Activated T-helper 17 cell treated with anti-CD3 and anti-CD28 coated beads, Interleukin-2, amount 50 U/mL, for 72 hours (primary cell): ENCODE data around the gene PRMT2. TPM values are rescaled to one million over a fixed set of nuclear protein-coding genes. Genes with fewer than 3 reads are reported as not detected.

Experiments used
- ATAC-seq: fragments of 150-1000 bp; cut with Tn5 transposase; replicated peaks from 2 replicates; pipeline ENCODE4 v1.10.0; 2021; ENCODE audit warnings: mild to moderate bottlenecking, moderate library complexity
- H3K27ac Mint-ChIP-seq: one replicate; pipeline ENCODE4 v1.8.0; 2022; ENCODE audit warnings: mixed read lengths
- H3K27me3 Mint-ChIP-seq: one replicate; pipeline ENCODE4 v1.8.0; 2022; ENCODE audit warnings: mixed read lengths
- H3K36me3 Mint-ChIP-seq: one replicate; pipeline ENCODE4 v1.8.0; 2022; ENCODE audit warnings: low read depth, mild to moderate bottlenecking, mixed read lengths
- H3K4me1 Mint-ChIP-seq: one replicate; pipeline ENCODE4 v1.8.0; 2022; ENCODE audit warnings: mixed read lengths
- H3K4me3 Mint-ChIP-seq: one replicate; pipeline ENCODE4 v1.8.0; 2022; ENCODE audit warnings: mild to moderate bottlenecking, mixed read lengths
- H3K9me3 Mint-ChIP-seq: one replicate; pipeline ENCODE4 v1.8.0; 2022; ENCODE audit warnings: mixed read lengths
- total RNA-seq, 2 donors: library from RNA; stranded (reverse); gene quantifications; one replicate each; pipeline ENCODE4 v1.2.3, GENCODE V29; 2022

The PRMT2 gene
- total RNA-seq, result 100 to 1,000 TPM in 1 of 2 donors, 10 to 100 TPM in 1; 88.2 to 108 TPM

DNA sequence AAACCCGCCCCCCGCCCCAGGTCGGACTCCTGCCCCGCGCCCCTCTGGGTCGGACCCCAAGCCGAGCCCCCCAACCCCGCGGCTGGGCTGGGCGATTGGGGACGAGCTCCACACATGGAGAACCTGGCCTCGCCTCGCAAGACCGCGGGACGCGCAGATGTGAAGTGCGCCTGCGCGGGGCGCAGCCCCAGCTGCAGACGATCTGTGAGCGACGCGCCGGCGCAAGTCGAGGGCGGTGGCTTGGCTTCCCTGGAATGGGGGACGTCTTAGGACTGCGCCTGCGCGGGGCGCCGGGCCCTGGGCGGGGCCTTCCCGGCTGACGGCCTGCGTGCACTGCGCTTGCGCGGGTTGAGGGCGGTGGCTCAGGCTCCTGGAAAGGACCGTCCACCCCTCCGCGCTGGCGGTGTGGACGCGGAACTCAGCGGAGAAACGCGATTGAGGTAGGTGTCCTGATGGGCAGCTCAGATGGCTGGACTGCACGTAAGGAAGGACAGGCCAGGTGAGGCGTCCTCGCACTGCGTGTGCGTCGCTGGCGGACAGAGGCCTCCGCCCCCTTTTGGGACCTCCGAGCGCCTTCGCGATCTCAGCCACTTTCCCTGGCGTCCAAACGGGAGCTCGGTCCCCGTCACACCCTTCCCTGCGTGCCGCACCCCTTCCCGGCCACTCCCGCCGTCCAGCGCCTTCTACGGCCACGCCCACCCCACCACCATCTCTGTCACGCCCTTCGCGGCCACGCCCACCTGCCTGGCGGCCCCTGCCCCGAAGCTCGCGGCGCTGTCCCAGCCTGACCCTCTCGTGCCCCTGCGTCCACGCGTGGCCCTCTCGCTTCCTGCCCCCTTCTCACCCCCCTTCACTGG is at the start of gene PRMT2:
PRMT2 (plus strand) TSS at position 351 of the 857 bp plus-strand sequence. CDS start 1,278 bp downstream, outside the sequence.
- no peaks in the 10 kb centered on the region for H3K27me3 Mint-ChIP-seq
- no peaks in the 10 kb centered on the region for H3K9me3 Mint-ChIP-seq
- H3K36me3 Mint-ChIP-seq, result peaks cover 54% of the 10 kb centered on the region
- peaks cover 45% of the 10 kb centered on the region for H3K4me1 Mint-ChIP-seq
- ATAC-seq, result peak; percentile 79
- H3K27ac Mint-ChIP-seq, result peak within 1 kb of the TSS; percentile 97
- H3K4me3 Mint-ChIP-seq, result peak within 1 kb of the TSS; percentile 99

DNA sequence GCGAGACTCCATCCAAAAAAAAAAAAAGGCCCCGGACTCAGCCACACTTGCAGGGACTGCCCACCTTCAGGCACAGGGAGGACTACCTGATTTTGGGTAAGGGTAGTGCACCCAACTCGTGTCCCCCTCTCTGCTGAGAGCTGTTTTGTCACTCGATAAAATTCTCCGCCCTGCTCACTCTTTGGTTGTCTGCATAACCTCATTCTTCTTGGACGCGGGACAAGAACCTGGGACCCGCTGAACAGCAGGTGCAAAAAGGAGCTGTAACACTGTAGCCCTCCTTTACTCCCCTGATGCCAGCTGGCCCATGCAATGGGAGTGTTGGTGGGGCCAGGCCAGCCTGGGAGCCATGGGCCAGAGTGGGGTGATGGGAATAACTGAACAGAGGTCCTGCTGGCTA is 41.2 kb upstream of the PRMT2 start:
- Mint-ChIP-seq H3K36me3 (no peaks in the 10 kb centered on the region), H3K27ac (no peak overlapping the region), H3K9me3 (peaks cover 11% of the 10 kb centered on the region), H3K4me1 (no peaks in the 10 kb centered on the region), H3K4me3 (no peak overlapping the region), H3K27me3 (no peaks in the 10 kb centered on the region)
- no peak for ATAC-seq

DNA sequence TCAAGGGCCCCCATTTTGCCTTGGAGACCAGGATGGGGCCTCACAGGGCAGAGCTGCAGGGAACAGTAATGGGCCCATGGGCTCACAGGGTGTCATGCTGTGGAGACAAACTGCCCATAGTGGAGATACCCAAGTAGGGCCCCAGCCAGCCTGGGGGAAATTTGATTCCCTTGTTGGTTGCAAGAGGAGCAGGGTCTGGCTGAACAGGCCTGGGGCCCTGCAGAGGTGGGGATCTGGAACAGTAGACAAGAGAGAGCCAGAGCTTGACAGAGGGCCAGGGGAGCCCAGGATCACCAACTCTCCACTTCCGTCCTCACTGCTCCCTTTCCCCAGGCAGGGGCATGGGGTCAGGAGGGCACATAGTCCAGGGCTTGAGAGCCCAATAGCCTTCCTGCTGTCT is 39.3 kb upstream of the PRMT2 start:
- peaks cover 7% of the 10 kb centered on the region for H3K9me3 Mint-ChIP-seq
- no peaks in the 10 kb centered on the region for H3K36me3 Mint-ChIP-seq
- H3K27ac Mint-ChIP-seq, result no peak overlapping the region

DNA sequence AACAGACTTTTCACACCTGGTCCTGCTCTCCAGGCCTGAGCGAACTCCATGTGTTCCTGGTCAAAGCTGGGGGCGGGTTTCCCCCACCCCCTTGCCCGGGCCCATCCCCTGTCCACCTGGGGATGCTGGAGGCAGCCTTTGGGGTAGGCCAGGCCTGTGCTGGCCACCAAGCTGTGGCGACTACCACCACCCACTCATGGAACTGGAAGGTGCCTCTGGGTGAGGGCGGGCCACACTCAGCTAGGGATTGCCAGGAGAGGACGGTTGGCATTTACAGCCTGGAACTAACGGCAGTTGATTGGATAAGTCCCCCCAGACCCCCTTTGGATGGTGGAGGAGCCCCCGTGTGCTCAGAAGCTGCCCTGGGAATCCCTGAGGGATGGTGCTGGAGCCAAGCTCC is 38.4 kb upstream of the PRMT2 start:
- no peak for ATAC-seq
- Mint-ChIP-seq H3K9me3 (no peaks in the 10 kb centered on the region), H3K4me1 (no peaks in the 10 kb centered on the region), H3K36me3 (no peaks in the 10 kb centered on the region), H3K4me3 (no peak overlapping the region), H3K27me3 (no peaks in the 10 kb centered on the region), H3K27ac (no peak overlapping the region)

More for the DNA sequence above, 39.3 kb upstream of the PRMT2 start:
- Mint-ChIP-seq H3K4me1 (no peaks in the 10 kb centered on the region), H3K27me3 (no peaks in the 10 kb centered on the region), H3K4me3 (no peak overlapping the region)
- ATAC-seq, result no peak

DNA sequence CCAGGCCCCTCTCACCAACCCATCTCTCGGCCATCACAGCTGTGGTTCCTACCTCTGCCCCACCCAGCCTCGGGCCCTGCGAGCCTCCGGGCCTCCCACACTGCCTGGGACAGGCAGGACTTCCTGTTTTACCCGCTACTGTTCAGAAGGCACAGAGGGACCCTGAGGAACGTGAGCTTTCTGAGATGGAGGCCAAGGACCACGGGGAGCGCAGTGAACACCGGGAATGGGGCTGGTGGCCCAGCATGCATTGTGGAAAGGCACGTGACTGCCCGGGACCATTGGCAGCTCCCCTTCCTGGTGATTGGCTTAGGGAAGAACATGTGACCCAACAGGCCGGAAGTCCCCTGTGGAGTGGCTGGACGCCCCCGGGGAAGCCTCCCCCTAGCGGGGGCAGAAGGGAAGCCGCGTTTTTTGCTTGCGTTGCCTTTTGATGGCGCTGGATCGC is 37.6 kb upstream of the PRMT2 start:
- H3K4me3 Mint-ChIP-seq, result no peak overlapping the region
- no peaks in the 10 kb centered on the region for H3K9me3 Mint-ChIP-seq
- no peaks in the 10 kb centered on the region for H3K27me3 Mint-ChIP-seq
- no peaks in the 10 kb centered on the region for H3K4me1 Mint-ChIP-seq
- no peak overlapping the region for H3K27ac Mint-ChIP-seq
- no peak for ATAC-seq
- no peaks in the 10 kb centered on the region for H3K36me3 Mint-ChIP-seq

DNA sequence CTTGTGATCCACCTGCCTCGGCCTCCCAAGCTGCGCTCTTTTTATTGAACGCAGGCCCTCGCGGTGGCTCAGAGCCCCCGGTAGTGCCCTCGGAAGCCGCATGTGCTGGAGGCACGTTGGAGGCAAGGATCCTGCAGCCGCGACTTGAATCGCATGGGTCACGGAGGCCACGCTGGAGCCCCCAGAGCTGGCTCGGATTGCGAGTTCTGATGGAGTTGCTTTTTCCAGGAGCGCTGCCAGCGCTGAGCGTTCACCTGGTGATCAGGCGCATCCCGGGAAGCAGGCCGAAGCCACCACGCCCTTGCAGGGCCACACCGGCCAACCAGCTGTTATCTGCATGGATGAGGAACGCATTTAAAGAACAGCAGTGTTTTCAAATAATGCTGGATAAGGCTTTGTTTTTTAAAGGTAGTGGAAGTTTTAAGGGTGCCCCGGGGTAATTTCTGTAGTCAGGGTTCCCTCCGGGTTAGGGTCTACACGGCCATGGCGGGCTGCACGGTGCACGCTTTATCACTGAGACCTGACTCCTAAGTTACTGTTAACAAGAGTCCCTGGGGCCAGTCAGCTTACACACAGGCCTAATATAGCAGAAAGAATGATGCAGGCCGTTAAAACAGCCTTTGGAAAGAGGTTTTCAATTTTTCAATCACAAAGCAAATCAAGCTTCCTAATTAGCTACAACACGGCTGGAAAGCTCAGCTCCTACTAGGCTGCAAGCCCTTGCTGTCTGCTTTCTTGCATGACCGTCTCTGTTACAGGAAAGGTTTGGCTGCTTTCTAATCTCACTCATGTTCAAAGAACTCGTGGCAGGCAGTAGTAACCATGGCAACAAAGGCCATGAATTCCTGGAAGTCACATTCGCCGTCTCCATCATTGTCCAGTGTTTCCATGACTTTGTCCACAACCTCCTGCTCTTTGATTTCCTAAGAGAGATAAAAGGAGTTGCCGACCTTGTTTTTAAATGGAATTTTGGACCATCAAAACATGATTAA is 36.6 kb upstream of the PRMT2 start:
- no peaks in the 10 kb centered on the region for H3K27me3 Mint-ChIP-seq
- no peak for ATAC-seq
- no peaks in the 10 kb centered on the region for H3K36me3 Mint-ChIP-seq
- H3K4me1 Mint-ChIP-seq, result no peaks in the 10 kb centered on the region
- no peak overlapping the region for H3K27ac Mint-ChIP-seq
- no peaks in the 10 kb centered on the region for H3K9me3 Mint-ChIP-seq
- H3K4me3 Mint-ChIP-seq, result no peak overlapping the region

DNA sequence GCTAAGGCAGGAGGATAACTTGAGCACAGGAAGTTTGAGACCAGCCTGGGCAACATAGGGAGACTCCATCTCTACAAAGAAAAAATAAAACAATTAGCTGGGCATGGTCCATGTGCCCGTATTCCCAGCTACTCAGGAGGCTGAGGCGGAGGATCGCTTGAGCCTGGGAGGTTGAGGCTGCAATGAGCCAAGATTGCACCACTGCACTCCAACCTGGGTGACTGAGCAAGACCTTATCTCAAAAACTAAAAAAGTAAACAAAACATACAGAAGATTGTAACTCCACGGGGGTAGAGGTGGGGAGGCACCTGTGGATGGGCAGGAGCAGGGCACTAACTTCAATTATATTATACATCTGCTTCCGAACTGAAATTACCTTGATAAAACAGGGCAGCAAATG is 35.2 kb upstream of the PRMT2 start:
- H3K4me1 Mint-ChIP-seq, result peaks cover 5% of the 10 kb centered on the region
- no peaks in the 10 kb centered on the region for H3K36me3 Mint-ChIP-seq
- H3K27ac Mint-ChIP-seq, result no peak overlapping the region
- no peak overlapping the region for H3K4me3 Mint-ChIP-seq
- ATAC-seq, result no peak
- H3K9me3 Mint-ChIP-seq, result no peaks in the 10 kb centered on the region
- H3K27me3 Mint-ChIP-seq, result no peaks in the 10 kb centered on the region

DNA sequence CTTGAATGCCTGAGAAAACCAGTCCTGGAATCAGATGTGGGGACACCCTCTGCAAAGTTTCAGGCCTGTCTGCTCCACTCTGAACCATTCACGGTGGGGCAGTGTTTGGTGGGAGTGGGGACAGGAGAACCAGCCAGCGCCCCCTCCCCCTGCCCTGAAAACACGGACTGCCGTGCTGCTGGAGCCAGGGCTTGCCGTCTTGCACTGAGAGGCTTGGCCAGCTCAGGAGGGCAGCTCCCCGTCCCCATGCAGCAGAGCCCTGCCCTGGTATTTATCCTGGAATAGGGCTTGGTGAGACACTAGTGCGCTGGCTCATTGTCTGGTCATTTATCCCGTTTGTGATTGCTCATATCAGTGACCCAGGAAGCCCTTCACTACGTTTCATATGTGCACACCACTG is 34.5 kb upstream of the PRMT2 start:
- Mint-ChIP-seq H3K27me3 (no peaks in the 10 kb centered on the region), H3K4me1 (peaks cover 7% of the 10 kb centered on the region), H3K4me3 (no peak overlapping the region), H3K9me3 (no peaks in the 10 kb centered on the region), H3K27ac (no peak overlapping the region), H3K36me3 (no peaks in the 10 kb centered on the region)
- ATAC-seq, result no peak

DNA sequence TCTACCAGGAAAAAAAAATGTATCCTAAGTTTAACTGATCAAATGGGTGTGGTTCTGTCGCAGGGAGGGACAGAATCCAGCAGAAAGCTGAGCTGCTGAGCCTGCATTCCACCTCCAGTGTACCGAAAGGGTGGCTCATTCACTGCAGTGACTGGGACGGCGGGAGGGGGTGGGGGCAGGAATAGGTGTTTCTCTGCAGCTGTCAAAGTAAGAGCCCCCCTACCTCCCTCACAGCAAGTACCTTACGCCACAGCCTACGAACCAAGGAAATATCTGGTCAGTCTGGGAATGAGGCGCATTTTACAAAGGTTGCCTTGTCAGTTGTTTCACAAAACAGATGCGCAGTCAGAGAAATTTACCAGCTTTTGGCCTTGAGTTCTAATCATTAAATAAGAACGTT is 32.2 kb upstream of the PRMT2 start:
- H3K9me3 Mint-ChIP-seq, result no peaks in the 10 kb centered on the region
- H3K36me3 Mint-ChIP-seq, result no peaks in the 10 kb centered on the region
- peaks cover 19% of the 10 kb centered on the region for H3K4me1 Mint-ChIP-seq
- H3K27ac Mint-ChIP-seq, result no peak overlapping the region
- H3K27me3 Mint-ChIP-seq, result no peaks in the 10 kb centered on the region
- ATAC-seq, result no peak
- H3K4me3 Mint-ChIP-seq, result no peak overlapping the region

DNA sequence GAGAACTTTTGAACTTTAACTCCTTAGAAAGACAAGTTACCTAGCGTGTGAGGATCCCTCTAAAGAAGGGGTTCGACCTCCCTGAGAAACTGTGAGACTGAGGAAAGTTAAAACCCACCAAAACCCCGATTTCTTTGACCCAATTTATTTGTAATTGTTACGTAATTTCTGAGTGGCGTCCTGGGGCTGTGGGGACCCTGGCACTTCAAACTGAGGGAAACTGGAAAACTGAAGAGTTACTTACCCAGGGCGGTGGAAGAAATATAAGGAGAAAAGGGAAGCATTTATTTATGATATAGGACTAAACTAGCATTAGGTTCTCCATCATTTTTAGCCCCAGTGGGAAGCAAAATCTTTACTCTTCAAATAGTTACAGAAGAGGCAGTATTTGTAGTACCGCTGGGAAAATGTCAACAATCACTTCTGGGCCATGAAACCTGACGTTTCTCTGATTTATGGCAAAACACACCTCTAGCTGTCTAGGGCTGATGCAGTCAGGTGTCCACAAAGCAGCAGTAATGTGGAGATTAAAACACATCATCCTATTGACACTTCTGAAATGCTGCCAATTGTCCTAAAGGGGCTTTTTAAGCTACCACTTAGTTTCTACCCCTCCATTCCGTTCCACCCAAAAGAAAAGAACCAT is 31.0 kb upstream of the PRMT2 start:
- Mint-ChIP-seq H3K27me3 (no peaks in the 10 kb centered on the region), H3K36me3 (no peaks in the 10 kb centered on the region), H3K4me1 (peaks cover 19% of the 10 kb centered on the region), H3K9me3 (no peaks in the 10 kb centered on the region), H3K4me3 (no peak overlapping the region), H3K27ac (peak overlapping the region; percentile 13)
- no peak for ATAC-seq

DNA sequence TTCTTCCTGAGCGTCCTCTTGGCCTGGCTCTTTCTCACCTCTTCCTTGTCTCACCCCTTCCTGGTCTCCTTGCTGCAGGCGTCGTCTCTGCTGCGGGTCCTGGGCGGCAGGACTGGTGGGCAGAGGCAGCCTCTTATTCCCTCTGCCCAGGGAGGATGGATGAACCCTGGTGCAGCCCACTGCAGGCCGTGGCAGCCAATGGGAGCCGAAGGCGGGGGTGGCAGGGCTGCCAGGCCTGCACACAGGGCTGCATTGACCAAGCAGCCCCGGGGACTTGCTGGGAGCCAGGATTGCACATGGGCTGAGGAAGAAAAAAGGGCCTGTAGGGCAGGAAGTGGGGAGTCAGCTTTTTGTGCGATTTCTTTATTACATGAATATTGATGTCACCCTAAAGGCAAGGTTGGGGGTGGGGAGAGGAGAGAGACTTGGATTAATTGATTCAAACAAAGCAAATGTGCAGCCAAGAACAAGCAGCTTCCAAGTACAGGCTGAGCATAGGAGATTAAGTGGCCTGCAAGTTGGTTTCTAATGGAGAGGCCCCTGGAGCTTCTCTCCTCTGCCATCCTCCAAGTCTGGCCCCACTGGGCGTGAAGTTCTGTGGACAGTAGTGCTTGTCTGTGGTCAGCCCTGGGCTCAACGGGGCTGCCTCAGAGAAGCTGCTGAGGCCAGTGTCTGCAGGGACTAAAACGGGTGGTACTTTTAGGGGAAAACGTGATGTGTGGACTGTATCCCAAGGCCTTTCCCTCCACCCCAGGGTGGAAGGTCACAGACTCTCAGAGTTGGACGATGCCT is 30.3 kb upstream of the PRMT2 start, which contains the start of gene S100B:
S100B (minus strand) TSS at position 108 of the 792 bp plus-strand sequence. CDS start 2,667 bp downstream, outside the sequence.
- H3K36me3 Mint-ChIP-seq, result no peaks in the 10 kb centered on the region
- peak within 1 kb of the TSS; percentile 48 for H3K4me3 Mint-ChIP-seq
- no peaks in the 10 kb centered on the region for H3K9me3 Mint-ChIP-seq
- no peak for ATAC-seq
- peaks cover 19% of the 10 kb centered on the region for H3K4me1 Mint-ChIP-seq
- peak within 1 kb of the TSS; percentile 32 for H3K27ac Mint-ChIP-seq
- H3K27me3 Mint-ChIP-seq, result no peaks in the 10 kb centered on the region

DNA sequence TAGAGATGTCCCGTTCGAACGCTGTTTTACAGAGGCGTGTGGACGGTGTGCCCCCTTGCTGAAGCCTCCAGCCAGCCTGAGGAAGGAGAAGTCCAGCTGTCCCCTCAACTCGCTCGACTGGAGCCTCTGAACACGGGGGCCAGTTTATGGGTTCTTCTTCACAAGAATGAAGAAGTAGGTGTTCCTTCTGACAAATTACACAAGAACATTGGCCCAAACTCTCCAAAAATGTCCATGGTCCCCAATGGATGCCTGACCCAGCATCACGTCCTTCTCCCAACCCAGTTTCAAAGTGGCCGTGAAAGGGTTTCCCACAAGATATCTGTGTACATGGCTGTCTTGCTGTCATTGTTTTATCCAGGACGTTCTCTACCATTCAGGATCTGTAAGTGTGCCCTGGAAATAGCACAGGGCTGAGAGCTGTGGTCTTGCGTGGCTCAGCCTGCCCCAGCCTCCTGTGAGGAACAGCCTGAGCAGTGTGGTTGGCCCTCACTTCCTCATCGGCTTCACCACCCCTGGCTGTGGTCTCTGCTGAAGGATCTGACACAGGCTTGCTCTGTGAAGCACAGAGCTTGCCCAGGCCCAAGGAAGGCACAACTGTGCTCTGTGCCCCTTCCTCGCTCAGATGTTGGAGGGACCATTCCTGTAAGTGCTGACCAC is 29.6 kb upstream of the PRMT2 start:
- no peaks in the 10 kb centered on the region for H3K36me3 Mint-ChIP-seq
- H3K27me3 Mint-ChIP-seq, result no peaks in the 10 kb centered on the region
- H3K27ac Mint-ChIP-seq, result peak overlapping the region; percentile 32
- ATAC-seq, result peak; percentile 95
- H3K4me3 Mint-ChIP-seq, result peak overlapping the region; percentile 48
- peaks cover 19% of the 10 kb centered on the region for H3K4me1 Mint-ChIP-seq
- H3K9me3 Mint-ChIP-seq, result no peaks in the 10 kb centered on the region

DNA sequence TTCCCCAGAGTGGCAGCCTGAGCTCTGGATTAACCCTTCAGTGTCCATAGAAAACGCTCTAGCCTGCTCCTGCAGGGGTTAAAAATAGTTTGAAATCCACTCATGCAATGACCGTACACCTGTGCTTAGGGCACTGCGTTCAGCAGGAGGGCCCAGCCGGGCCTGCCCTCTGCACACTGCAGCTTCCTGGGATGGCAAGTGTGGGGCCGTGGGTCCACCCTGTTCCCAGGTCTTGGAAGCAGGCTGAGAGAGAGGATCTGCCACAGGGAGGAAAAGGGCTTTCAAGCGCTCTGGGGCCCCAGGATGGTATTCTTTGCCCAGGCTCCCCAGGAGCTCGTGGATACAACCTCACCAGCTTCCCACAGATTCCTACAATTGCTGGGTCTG is 29.1 kb upstream of the PRMT2 start:
- H3K27ac Mint-ChIP-seq, result peak overlapping the region; percentile 32
- H3K36me3 Mint-ChIP-seq, result no peaks in the 10 kb centered on the region
- peak overlapping the region; percentile 48 for H3K4me3 Mint-ChIP-seq
- ATAC-seq, result peak; percentile 18
- H3K27me3 Mint-ChIP-seq, result no peaks in the 10 kb centered on the region
- H3K4me1 Mint-ChIP-seq, result peaks cover 19% of the 10 kb centered on the region
- H3K9me3 Mint-ChIP-seq, result no peaks in the 10 kb centered on the region
